GM10847 (cell line): ENCODE measurements around the gene PODN.
A peak's percentile ranks its signal among the peaks of the same experiment; 100 is the strongest.

Source experiments
- POLR2A ChIP-seq: IDR thresholded peaks from 2 replicates; pipeline ENCODE4 v1.6.1; 2011; ENCODE audit not compliant: insufficient read length; ENCODE audit errors: extremely low read depth

PODN gene, protein sequence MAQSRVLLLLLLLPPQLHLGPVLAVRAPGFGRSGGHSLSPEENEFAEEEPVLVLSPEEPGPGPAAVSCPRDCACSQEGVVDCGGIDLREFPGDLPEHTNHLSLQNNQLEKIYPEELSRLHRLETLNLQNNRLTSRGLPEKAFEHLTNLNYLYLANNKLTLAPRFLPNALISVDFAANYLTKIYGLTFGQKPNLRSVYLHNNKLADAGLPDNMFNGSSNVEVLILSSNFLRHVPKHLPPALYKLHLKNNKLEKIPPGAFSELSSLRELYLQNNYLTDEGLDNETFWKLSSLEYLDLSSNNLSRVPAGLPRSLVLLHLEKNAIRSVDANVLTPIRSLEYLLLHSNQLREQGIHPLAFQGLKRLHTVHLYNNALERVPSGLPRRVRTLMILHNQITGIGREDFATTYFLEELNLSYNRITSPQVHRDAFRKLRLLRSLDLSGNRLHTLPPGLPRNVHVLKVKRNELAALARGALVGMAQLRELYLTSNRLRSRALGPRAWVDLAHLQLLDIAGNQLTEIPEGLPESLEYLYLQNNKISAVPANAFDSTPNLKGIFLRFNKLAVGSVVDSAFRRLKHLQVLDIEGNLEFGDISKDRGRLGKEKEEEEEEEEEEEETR

DNA sequence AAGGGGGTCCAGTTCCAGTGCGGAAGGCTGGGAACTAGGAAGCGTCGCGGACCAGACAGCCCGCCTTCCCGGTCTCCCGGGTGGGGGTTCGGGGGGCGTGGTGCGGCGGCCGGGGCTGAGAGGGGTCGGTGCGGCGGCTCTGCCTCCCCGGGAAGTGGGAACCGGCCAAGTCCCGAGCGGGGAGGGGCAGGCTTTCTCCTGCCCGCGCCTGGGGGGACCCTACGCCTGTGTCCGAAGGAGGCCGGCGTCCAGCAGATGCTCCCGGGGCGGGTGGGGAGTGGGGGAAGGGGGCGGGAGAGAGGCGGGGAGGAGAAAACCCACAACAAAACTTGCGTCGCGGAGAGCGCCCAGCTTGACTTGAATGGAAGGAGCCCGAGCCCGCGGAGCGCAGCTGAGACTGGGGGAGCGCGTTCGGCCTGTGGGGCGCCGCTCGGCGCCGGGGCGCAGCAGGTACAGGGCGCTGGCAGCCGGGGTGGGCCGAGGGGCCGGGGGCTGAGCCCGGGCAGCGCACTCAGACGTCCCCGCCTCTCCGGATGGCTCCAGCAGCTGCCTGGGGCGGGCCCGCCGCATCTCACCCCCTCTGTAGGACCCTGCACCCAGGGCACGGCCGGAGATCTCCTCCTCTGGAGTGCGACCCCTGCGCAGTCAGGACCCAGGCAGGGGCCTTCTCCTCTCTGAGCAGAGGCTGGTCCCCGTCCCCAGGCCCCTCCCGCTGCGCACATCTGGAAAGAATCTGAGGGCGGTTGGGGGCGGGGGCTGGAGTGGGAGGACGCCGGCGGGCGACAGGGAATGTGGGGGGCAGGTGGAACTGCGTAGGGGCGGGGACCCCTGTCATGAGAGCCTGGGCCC, at the start of gene PODN:
TSS of gene PODN (plus strand) at position 355 of the 849 bp plus-strand sequence. CDS start 7,643 bp downstream, outside the sequence.
- no peak for TF ChIP-seq POLR2A

DNA sequence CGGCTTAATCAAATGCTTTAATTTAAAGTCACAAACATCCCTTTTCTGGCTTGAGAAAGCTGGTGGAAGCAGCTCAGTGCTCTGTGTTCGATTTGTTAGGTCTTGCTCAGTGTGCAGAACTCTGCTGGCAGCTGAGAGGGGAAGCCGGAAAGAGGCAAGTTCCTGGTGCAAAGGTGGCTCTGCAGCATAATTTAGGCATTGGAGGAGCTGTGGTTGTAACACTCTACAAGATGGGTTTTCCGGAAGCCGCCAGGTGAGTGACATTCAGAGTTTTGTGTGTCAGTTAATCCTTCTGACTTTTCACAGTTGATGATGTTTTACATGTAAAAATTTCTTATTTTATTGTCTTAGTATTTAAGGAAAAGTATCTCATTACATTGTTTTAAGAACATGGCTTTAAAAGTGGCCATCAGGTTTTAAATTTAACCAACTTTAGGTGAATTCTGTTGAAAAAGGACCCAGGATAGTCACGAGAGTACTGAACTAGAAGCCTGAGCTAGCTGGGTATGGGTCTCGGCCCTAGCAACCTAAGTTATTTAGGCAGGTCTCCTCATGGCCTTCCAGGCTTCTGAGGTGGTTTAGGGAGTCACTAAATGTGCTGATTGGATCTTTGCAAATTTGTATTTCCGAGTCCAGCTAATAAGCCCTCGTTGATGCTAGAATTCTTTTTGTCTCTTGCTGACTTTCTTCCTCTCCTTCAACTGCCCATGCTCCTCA, 47.1 kb upstream of the PODN start:
- peak; percentile 12 for TF ChIP-seq POLR2A

GRCh38 chr1:53015508-53015860, 46.5 kb upstream of the PODN start:
- no peak for TF ChIP-seq POLR2A

DNA sequence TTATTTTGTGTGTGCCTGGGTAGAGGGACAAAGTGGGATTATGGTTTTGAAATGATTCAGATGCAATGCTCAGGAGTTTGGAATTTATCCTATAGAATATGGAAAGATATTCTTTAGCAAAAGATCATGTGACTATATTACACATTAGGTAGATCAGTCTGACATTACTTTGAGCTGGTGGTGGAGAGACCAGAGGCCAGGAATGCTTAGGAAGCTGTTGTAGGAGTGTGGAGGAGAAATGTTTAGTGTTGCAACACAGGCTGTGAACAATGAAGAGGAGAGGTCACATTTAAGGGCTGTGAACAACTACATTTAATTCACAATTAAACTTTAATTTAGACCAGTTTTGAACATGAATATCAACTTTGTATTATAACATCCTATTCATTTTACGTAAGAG, 45.3 kb upstream of the PODN start:
- TF ChIP-seq POLR2A, result no peak

- no peak for TF ChIP-seq POLR2A
Measured at GRCh38 chr1:53020588-53020987, 41.4 kb upstream of the PODN start.

GRCh38 chr1:53022179-53022578, 39.8 kb upstream of the PODN start:
- no peak for TF ChIP-seq POLR2A

DNA sequence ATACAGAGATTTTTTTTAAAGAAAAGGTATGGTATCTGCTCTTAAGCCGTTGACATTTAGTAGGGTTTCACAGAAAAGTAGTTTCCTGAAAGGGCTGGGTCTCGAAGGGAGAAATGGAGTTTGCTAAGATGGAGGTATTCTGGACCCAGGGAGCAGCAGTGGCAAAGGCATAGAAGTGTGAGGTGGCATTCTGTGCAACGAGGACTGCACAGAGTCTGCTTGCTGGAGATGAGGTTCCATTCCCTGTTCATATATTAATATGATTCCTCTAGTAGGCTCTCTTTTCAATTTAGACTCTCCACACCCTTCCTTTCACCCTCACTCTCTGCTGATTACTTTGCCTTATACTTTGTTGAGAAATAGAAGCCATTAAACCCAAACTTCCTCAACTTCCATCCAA, 38.5 kb upstream of the PODN start:
- TF ChIP-seq POLR2A, result no peak

GRCh38 chr1:53024117-53024516, 37.9 kb upstream of the PODN start:
- no peak for TF ChIP-seq POLR2A

GRCh38 chr1:53025034-53025768, 36.8 kb upstream of the PODN start:
- TF ChIP-seq POLR2A, result no peak

GRCh38 chr1:53025769-53026112, 36.3 kb upstream of the PODN start:
- no peak for TF ChIP-seq POLR2A

GRCh38 chr1:53026254-53026653, 35.8 kb upstream of the PODN start:
- TF ChIP-seq POLR2A, result no peak

DNA sequence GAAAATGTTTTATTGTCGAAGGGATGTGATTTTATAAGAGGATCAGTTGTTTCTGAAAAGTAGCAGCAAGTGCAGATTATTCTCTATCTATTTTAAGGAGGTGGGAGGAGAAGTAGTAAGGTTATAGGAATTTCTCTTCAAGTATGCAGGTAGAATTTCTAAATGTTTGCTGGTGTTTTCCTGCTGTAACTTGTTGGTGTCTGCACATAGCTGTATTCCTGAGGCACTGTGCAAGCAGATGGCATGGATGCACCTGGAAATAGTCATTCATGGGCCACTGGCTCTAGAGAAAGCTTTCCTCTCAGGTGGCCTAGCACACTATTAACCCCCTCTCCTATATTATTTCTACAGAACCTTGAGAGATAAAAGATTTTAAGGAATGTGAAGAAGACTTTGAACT, 30.3 kb upstream of the PODN start:
- TF ChIP-seq POLR2A, result no peak

GRCh38 chr1:53037159-53037558, 24.9 kb upstream of the PODN start:
- TF ChIP-seq POLR2A, result no peak

DNA sequence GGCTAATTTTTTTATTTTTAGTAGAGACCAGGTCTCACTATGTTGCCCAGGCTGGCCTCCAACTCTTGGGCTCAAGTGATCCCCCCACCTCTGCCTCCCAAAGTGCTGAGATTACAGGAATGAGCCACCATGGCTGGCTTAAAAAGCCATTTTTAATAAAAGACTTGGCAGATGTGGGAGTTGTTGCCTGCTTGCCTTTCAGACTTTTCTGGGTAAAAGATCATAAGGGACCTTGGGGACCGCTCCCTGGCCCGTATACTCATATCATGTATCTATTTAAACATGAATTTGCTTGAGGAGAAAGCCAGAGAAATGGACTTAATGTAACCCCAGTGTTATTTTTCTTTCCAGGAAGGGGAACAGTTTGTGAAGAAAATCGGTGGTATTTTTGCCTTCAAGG, 23.4 kb upstream of the PODN start:
- TF ChIP-seq POLR2A, result no peak

GRCh38 chr1:53043271-53043670, 18.7 kb upstream of the PODN start:
- no peak for TF ChIP-seq POLR2A
